Hepatocyte (in vitro differentiated cells): ENCODE measurements around the gene PTPRD.

Source experiments
- EZH2 ChIP-seq: fragments of 200-600 bp; sonication (generic); IDR thresholded peaks from 2 replicates; pipeline ENCODE4 v1.6.1; 2016; ENCODE audit warnings: antibody characterized with exemption, mild to moderate bottlenecking, borderline replicate concordance
- EZH2phosphoT487 ChIP-seq: fragments of 200-600 bp; sonication (generic); IDR thresholded peaks from one replicate; pipeline ENCODE4 v1.6.1; 2018; ENCODE audit warnings: antibody characterized with exemption, mild to moderate bottlenecking, low read depth, moderate library complexity; ENCODE audit not compliant: unreplicated experiment, severe bottlenecking
- TF ChIP-seq, protein P1 (sequence below): fragments of 200-600 bp; sonication (generic); IDR thresholded peaks from 2 replicates; pipeline ENCODE4 v1.5.1; 2016; ENCODE audit warnings: antibody characterized with exemption, mild to moderate bottlenecking; ENCODE audit not compliant: poor library complexity

DNA sequence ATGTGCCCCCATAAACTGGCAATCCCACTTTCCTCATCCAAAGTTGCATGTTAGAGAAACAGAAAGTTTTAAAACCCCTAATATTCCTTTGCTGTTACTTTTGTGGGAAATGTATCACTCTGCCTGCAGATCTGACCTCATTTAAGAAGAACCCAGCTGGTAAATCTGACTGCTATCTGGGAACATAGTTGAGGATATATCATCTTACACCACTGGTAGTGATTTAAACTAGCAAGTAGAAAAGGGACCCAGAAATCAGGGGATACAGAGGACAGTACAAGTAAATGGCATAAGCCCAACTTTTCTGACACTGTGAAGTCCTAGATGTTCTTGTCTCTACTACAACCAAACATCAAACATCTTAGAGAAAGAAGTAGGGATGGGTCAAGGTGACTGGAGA is 1752.7 kb downstream of the PTPRD start:
- TF ChIP-seq, protein P1, sequence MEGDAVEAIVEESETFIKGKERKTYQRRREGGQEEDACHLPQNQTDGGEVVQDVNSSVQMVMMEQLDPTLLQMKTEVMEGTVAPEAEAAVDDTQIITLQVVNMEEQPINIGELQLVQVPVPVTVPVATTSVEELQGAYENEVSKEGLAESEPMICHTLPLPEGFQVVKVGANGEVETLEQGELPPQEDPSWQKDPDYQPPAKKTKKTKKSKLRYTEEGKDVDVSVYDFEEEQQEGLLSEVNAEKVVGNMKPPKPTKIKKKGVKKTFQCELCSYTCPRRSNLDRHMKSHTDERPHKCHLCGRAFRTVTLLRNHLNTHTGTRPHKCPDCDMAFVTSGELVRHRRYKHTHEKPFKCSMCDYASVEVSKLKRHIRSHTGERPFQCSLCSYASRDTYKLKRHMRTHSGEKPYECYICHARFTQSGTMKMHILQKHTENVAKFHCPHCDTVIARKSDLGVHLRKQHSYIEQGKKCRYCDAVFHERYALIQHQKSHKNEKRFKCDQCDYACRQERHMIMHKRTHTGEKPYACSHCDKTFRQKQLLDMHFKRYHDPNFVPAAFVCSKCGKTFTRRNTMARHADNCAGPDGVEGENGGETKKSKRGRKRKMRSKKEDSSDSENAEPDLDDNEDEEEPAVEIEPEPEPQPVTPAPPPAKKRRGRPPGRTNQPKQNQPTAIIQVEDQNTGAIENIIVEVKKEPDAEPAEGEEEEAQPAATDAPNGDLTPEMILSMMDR = no peak
- no peak for TF ChIP-seq EZH2phosphoT487
- TF ChIP-seq EZH2 = no peak
